Fibroblast of lung (primary cell): ENCODE data around the gene SALL1. TPM values are rescaled to one million over a fixed set of nuclear protein-coding genes. Genes with fewer than 3 reads are reported as not detected.

Experiments used
- DNase-seq, 2 donors: peaks; one replicate each; pipeline versions ENCODE4 v3.0.0 to v3.0.0-alpha.2; 2010; ENCODE audit warnings: low read depth in 2 of 2
- H2AFZ ChIP-seq: 2 replicates; pipeline ENCODE4 v1.5.1; 2012; ENCODE audit warnings: low read length, control low read depth, inconsistent platforms
- H3K27ac ChIP-seq: 2 replicates; pipeline ENCODE4 v1.5.1; 2011; ENCODE audit warnings: low read length, control low read depth; ENCODE audit not compliant: insufficient read depth
- H3K27me3 ChIP-seq: 2 replicates; pipeline ENCODE4 v1.5.1; 2011; ENCODE audit warnings: mild to moderate bottlenecking, low read length; ENCODE audit not compliant: control insufficient read depth, insufficient read depth
- H3K36me3 ChIP-seq: 2 replicates; pipeline ENCODE4 v1.5.1; 2011; ENCODE audit warnings: low read length; ENCODE audit not compliant: control insufficient read depth, insufficient read depth
- H3K4me1 ChIP-seq: 2 replicates; pipeline ENCODE4 v1.5.1; 2011; ENCODE audit warnings: low read length; ENCODE audit not compliant: control insufficient read depth, insufficient read depth; ENCODE audit errors: extremely low read depth
- H3K4me2 ChIP-seq: 2 replicates; pipeline ENCODE4 v1.5.1; 2011; ENCODE audit warnings: low read length, control low read depth; ENCODE audit not compliant: insufficient read depth; ENCODE audit errors: extremely low read depth
- H3K4me3 ChIP-seq, 4 experiments: fragments of 200-600 bp in 1 of 4; sonication (generic) in 1 of 4; replicated peaks in 1 of 4; 2 replicates each; pipeline ENCODE4 v1.5.1; 2011 to 2016; ENCODE audit warnings: low read length in 4 of 4, low read depth in 3 of 4, mild to moderate bottlenecking in 3 of 4, control low read depth in 2 of 4, inconsistent platforms in 1 of 4, mixed read lengths in 1 of 4; ENCODE audit not compliant: insufficient read depth in 1 of 4; ENCODE audit errors: control extremely low read depth in 1 of 4
- H3K79me2 ChIP-seq: 2 replicates; pipeline ENCODE4 v1.5.1; 2012; ENCODE audit warnings: mild to moderate bottlenecking, low read length, inconsistent platforms; ENCODE audit not compliant: control insufficient read depth, insufficient read depth
- H3K9ac ChIP-seq: 2 replicates; pipeline ENCODE4 v1.5.1; 2011; ENCODE audit warnings: mild to moderate bottlenecking, low read length, control low read depth; ENCODE audit not compliant: insufficient read depth
- H3K9me3 ChIP-seq: 2 replicates; pipeline ENCODE4 v1.5.1; 2012; ENCODE audit warnings: low read depth, low read length; ENCODE audit not compliant: control insufficient read depth, insufficient read depth
- H4K20me1 ChIP-seq: 2 replicates; pipeline ENCODE4 v1.5.1; 2011; ENCODE audit warnings: low read length; ENCODE audit not compliant: control insufficient read depth, insufficient read depth; ENCODE audit errors: extremely low read depth
- EZH2 ChIP-seq: IDR thresholded peaks from 2 replicates; pipeline ENCODE4 v1.5.1; 2012; ENCODE audit warnings: low read length, control low read depth, mild to moderate bottlenecking; ENCODE audit errors: missing control alignments
- polyA plus RNA-seq, 2 donors: library from polyadenylated mRNA; depleted of rRNA in 1 of 2; stranded (reverse) in 1 of 2; unstranded in 1 of 2; fragments of >200 nt; gene quantifications; 2 replicates each; pipeline ENCODE4 v1.2.1, GENCODE V29; 2011 to 2012; ENCODE audit warnings: missing spikeins in 1 of 2
- total RNA-seq: library from RNA; depleted of rRNA; stranded (reverse); fragments of >200 nt; gene quantifications from 2 replicates; pipeline ENCODE4 v1.2.1, GENCODE V29; 2014
- TF ChIP-seq, protein P1 (sequence below), 2 donors: IDR thresholded peaks in 1 of 2; conservative IDR thresholded peaks in 1 of 2; 1 replicate in 1 of 2; 2 replicates in 1 of 2; pipeline ENCODE4 v1.5.1; 2011 to 2012; ENCODE audit warnings: low read length in 2 of 2, control low read depth in 1 of 2, inconsistent platforms in 1 of 2, low read depth in 1 of 2, mild to moderate bottlenecking in 1 of 2

Gene SALL1
- total and polyA plus RNA-seq, 2 donors (not counting 1 experiment from before 2014, with no cell fraction given) = 0.10 to 0.17 TPM

DNA sequence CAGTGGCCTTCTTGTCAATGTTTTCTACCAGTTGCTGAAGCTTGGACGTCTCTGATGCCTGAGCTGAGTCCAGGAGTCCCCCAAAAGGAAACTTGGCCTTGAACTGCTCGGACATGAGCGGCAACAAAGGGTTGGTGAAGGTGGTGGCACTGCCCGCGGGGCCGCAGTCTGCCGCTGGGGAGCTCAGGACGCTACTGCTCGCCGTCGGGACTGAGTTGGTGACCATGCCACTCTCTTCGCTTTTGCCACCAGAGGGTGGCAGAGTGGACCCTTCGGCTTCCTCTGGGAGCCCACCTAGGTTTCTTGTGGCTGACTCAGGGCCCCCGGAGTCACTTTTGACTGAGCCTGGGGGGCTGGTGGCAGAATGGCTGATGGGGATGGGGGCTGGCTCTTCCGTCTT lies 11.0 kb downstream of the SALL1 start:
- Histone ChIP-seq H3K4me3 (no peak overlapping the region), H3K4me2 (no peak overlapping the region), H3K36me3 (no peaks in the 10 kb centered on the region), H3K27me3 (no peaks in the 10 kb centered on the region), H3K9me3 (no peaks in the 10 kb centered on the region), H2AFZ (no peak overlapping the region), H3K79me2 (no peaks in the 10 kb centered on the region), H3K4me1 (no peaks in the 10 kb centered on the region), H3K9ac (no peak overlapping the region), H4K20me1 (no peaks in the 10 kb centered on the region), H3K27ac (no peak overlapping the region)
- DNase-seq = no peak
- TF ChIP-seq, protein P1, sequence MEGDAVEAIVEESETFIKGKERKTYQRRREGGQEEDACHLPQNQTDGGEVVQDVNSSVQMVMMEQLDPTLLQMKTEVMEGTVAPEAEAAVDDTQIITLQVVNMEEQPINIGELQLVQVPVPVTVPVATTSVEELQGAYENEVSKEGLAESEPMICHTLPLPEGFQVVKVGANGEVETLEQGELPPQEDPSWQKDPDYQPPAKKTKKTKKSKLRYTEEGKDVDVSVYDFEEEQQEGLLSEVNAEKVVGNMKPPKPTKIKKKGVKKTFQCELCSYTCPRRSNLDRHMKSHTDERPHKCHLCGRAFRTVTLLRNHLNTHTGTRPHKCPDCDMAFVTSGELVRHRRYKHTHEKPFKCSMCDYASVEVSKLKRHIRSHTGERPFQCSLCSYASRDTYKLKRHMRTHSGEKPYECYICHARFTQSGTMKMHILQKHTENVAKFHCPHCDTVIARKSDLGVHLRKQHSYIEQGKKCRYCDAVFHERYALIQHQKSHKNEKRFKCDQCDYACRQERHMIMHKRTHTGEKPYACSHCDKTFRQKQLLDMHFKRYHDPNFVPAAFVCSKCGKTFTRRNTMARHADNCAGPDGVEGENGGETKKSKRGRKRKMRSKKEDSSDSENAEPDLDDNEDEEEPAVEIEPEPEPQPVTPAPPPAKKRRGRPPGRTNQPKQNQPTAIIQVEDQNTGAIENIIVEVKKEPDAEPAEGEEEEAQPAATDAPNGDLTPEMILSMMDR (conservative IDR thresholded peaks at IDR 0.05 in 1 of 2, IDR thresholded peaks at IDR 0.05 in 1 of 2; ENCODE audit: low read depth in 1 of 2, low read length in 2 of 2) = no peak
- TF ChIP-seq EZH2 = no peak

DNA sequence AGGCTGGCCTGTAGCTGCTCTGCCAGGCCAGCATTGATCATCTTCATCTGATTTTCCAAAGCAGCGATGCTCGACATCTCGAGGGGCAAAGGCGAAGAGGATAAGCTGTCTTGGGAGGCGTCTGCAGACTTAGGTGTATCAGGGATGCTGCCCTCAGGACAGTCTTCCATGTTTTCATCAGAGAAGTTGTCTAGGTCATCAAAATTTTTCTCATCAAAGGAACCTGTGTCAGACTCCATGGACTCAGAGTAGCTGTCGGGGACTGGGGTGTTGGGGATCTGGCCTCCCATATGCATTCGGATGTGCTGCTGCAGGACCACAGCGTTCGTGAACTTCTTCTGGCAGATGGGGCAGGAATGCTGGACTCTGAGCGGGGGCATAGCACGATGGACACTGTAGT lies 11.5 kb downstream of the SALL1 start:
- Histone ChIP-seq H3K36me3 (no peaks in the 10 kb centered on the region), H3K27ac (no peak overlapping the region), H3K27me3 (no peaks in the 10 kb centered on the region), H3K9me3 (no peaks in the 10 kb centered on the region), H3K9ac (no peak overlapping the region), H4K20me1 (no peaks in the 10 kb centered on the region), H3K4me1 (no peaks in the 10 kb centered on the region), H3K79me2 (no peaks in the 10 kb centered on the region), H3K4me2 (no peak overlapping the region), H2AFZ (no peak overlapping the region), H3K4me3 (no peak overlapping the region)
- no peak for TF ChIP-seq EZH2
- TF ChIP-seq, protein P1 (conservative IDR thresholded peaks at IDR 0.05 in 1 of 2, IDR thresholded peaks at IDR 0.05 in 1 of 2; ENCODE audit: low read depth in 1 of 2, low read length in 2 of 2) = no peak
- DNase-seq = no peak

DNA sequence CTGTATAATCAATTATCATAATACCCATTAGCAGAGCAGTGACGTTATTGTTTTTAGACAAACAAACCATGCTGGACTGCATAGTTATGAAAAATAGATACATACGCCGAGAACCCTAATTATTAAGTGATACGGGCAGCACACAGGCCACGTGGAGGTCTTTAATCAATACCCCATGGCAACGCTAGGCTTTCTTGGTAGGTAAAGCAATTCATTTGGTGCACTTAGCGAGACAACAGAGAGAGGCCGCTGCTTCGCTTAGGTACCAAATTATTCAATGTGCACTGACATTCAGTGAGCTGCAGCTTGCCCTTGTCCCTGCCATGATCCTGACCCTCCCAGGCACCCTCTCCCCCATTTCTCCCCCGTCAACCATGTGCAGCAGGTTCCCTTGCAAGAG lies 12.9 kb downstream of the SALL1 start:
- no peak overlapping the region for H3K9ac ChIP-seq
- H3K4me2 ChIP-seq = no peak overlapping the region
- H3K4me1 ChIP-seq = no peaks in the 10 kb centered on the region
- no peak overlapping the region for H2AFZ ChIP-seq
- H4K20me1 ChIP-seq = no peaks in the 10 kb centered on the region
- H3K27me3 ChIP-seq = no peaks in the 10 kb centered on the region
- no peaks in the 10 kb centered on the region for H3K36me3 ChIP-seq
- no peaks in the 10 kb centered on the region for H3K79me2 ChIP-seq
- no peak for DNase-seq
- no peak overlapping the region for H3K4me3 ChIP-seq
- H3K9me3 ChIP-seq = no peaks in the 10 kb centered on the region
- TF ChIP-seq, protein P1 (conservative IDR thresholded peaks at IDR 0.05 in 1 of 2, IDR thresholded peaks at IDR 0.05 in 1 of 2; ENCODE audit: low read depth in 1 of 2, low read length in 2 of 2) = no peak
- no peak for TF ChIP-seq EZH2
- no peak overlapping the region for H3K27ac ChIP-seq
